ENCODE measurements around the gene HS3ST4.

GRCh38 chr16:26155221-26155620 lies 463.5 kb downstream of the HS3ST4 start:
- TF ChIP-seq CTCF (IDR thresholded peaks at IDR 0.05; ENCODE audit: poor library complexity, severe bottlenecking) (no peak), EZH2 (IDR thresholded peaks at IDR 0.05; ENCODE audit: borderline replicate concordance, insufficient read depth, low read length, poor library complexity, severe bottlenecking) (no peak), EP300 (conservative IDR thresholded peaks at IDR 0.05; ENCODE audit: poor library complexity, severe bottlenecking) (no peak)

Data from neural cell (in vitro differentiated cells).